Neutrophil (primary cell): ENCODE data around the gene C11orf52.

Experiments used
- H3K27ac ChIP-seq: fragments of 200-600 bp; sonication (generic); 2 replicates; pipeline ENCODE4 v1.5.1; 2016; ENCODE audit warnings: mild to moderate bottlenecking, moderate library complexity
- H3K27me3 ChIP-seq: fragments of 200-600 bp; sonication (generic); 2 replicates; pipeline ENCODE4 v1.6.0; 2016; ENCODE audit warnings: mild to moderate bottlenecking
- H3K36me3 ChIP-seq: fragments of 200-600 bp; sonication (generic); 2 replicates; pipeline ENCODE4 v1.5.1; 2017
- H3K4me1 ChIP-seq, 2 experiments: fragments of 200-600 bp in 1 of 2; sonication (generic) in 1 of 2; 1 replicate in 1 of 2; 2 replicates in 1 of 2; pipeline versions ENCODE4 v1.5.1 to v1.6.1; 2013 to 2016; ENCODE audit warnings: low read depth in 1 of 2, low read length in 1 of 2, mild to moderate bottlenecking in 1 of 2, moderate library complexity in 1 of 2; ENCODE audit not compliant: control insufficient read depth in 1 of 2, insufficient read depth in 1 of 2
- H3K4me3 ChIP-seq, 2 experiments: fragments of 200-600 bp in 1 of 2; sonication (generic) in 1 of 2; 1 replicate in 1 of 2; 2 replicates in 1 of 2; pipeline ENCODE4 v1.5.1; 2013 to 2016; ENCODE audit warnings: low read depth in 1 of 2, low read length in 1 of 2, mild to moderate bottlenecking in 1 of 2, moderate library complexity in 1 of 2
- H3K9me3 ChIP-seq: fragments of 200-600 bp; sonication (generic); 2 replicates; pipeline ENCODE4 v1.5.1; 2016
- TF ChIP-seq, protein P1 (sequence below): fragments of 200-600 bp; sonication (generic); IDR thresholded peaks from 2 replicates; pipeline ENCODE4 v1.5.1; 2016; ENCODE audit warnings: antibody characterized with exemption

C11orf52 gene, protein sequence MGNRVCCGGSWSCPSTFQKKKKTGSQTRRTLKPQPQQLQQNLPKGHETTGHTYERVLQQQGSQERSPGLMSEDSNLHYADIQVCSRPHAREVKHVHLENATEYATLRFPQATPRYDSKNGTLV

DNA sequence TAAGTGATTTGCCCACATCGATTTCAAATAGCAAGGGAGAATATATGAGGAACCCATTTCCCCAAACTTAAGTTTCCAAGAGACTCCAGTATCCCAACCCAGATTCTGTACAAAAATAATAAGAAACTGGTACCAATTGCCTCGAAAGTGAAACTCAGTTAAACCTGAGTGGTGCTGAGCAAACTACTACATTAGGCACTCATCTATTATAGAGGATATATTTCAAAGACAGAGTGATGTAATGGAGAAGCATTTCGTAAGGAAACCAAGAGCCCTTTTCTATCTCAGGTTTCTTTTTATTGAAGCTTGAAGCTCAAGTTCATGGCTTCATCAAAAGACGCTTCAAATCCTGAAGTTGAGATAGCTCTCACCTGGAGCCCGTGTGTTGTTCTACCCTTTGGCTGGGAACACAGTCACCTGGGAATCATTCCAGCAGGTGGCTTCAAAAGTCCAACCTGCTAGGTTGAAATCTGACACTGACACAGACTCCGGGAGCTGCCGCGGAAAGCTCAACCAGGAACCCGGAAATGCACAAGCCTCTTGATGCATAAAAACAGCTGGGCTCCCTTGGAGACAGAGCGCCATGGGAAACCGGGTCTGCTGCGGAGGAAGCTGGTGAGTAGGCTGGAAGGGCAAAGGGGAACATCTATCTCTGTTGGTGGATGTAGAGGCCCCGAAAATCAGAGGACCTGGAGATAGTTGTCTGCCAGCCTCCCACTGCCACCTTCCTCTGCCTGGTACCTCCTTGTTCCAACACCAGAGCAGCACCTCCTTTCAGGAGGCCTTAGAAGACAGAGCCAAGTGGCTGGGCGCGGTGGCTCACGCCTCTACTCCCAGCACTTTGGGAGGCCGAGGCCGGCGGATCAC lies at the start of gene C11orf52:
Gene C11orf52 (plus strand): TSS at position 524 of the 867 bp plus-strand sequence. CDS start 60 bp downstream, at position 584.
- Histone ChIP-seq H3K27ac (no peak within 1 kb of the TSS), H3K4me3 (no peak within 1 kb of the TSS), H3K4me1 (no peaks in the 10 kb centered on the region), H3K36me3 (no peaks in the 10 kb centered on the region), H3K9me3 (no peaks in the 10 kb centered on the region), H3K27me3 (peaks cover 29% of the 10 kb centered on the region)
- TF ChIP-seq, protein P1, sequence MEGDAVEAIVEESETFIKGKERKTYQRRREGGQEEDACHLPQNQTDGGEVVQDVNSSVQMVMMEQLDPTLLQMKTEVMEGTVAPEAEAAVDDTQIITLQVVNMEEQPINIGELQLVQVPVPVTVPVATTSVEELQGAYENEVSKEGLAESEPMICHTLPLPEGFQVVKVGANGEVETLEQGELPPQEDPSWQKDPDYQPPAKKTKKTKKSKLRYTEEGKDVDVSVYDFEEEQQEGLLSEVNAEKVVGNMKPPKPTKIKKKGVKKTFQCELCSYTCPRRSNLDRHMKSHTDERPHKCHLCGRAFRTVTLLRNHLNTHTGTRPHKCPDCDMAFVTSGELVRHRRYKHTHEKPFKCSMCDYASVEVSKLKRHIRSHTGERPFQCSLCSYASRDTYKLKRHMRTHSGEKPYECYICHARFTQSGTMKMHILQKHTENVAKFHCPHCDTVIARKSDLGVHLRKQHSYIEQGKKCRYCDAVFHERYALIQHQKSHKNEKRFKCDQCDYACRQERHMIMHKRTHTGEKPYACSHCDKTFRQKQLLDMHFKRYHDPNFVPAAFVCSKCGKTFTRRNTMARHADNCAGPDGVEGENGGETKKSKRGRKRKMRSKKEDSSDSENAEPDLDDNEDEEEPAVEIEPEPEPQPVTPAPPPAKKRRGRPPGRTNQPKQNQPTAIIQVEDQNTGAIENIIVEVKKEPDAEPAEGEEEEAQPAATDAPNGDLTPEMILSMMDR = no peak

DNA sequence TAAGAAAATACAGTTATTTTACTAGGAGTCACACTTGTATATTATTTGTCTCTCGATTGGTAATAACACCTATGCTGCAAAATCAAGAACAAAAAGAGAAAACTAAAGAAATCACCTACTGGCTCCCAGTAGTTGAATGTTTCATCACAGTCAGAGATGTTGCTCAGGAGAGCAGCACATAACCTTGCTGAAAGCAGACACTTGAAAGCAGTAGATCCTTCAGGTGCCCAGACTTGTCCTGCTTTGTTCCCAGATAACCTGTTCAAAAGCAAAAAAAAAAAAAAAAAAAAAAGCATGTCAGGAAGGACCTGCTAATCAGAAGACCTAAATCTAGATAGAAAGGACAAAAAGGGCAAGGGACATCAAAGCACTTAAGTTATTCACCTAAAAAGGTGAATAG lies 48.6 kb upstream of the C11orf52 start:
- H3K36me3 ChIP-seq = no peaks in the 10 kb centered on the region
- H3K27me3 ChIP-seq = no peaks in the 10 kb centered on the region
- TF ChIP-seq, protein P1 = no peak
- no peak overlapping the region for H3K27ac ChIP-seq
- H3K4me3 ChIP-seq = no peak overlapping the region
- peaks cover 6 to 12% of the 10 kb centered on the region in 2 experiments for H3K4me1 ChIP-seq
- no peaks in the 10 kb centered on the region for H3K9me3 ChIP-seq

DNA sequence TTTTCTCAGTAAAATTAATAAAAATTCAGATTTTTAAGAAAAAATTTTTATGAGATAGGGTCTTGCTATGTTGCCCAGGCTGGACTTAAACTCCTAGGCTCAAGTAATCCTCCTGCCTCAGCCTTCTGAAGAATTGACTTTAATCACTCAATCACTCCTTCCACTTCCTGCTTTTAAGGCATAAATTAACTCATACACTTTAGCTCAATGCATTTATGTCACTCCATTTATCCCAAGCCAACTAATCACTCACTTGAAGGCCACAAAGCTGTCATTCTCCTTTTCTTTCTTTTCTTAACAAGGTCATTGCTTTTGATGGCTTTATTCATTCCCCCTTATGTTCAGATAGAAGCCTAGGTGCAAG lies 48.2 kb upstream of the C11orf52 start:
- Histone ChIP-seq H3K27ac (peak overlapping the region; percentile 66), H3K27me3 (no peaks in the 10 kb centered on the region), H3K9me3 (no peaks in the 10 kb centered on the region), H3K36me3 (no peaks in the 10 kb centered on the region), H3K4me1 (peaks cover 6 to 12% of the 10 kb centered on the region in 2 experiments), H3K4me3 (peak overlapping the region; percentile 69 to 88)
- TF ChIP-seq, protein P1 = no peak

DNA sequence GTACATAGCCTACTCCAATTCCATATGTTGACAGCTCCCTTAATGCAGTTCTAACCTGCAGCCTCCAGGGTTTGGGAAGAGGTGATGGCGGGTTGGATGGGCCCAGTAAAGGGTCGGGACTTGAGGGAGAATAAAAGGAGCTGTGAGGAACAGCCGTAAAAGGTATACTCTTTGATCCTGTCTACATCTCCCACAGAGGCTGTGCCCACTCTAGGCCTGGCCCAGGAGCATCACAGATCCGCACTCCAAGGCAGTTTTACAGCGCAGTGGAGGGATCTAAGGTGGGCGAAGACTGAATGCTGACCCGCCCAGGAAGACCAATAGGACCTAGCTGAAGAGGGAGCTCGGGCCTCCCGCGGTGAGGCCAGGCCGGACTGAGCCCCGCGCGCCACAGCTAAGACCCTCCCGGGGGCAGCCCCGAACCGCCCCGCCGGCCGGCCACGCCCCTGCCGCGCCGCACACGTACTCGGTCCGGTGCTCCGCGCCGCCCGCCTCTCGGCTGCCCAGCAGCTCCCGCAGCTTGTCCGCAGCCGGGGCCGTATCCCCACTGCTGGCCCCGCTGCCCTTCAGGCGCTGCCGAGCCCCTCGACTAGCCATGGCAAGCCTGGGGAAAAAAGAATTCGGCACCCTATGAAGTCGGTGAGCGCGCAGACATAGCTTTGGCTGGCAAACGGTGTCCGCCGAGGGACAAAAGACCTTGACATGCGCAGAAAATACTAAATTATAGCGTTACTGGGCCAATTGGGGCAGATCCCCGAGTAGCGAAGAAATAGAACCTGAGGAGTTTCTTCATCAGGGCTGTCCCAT lies 47.6 kb upstream of the C11orf52 start, which contains the start of gene ALG9:
Gene ALG9 (minus strand): TSS at position 696 of the 807 bp plus-strand sequence. CDS start 99 bp downstream, at position 597.
- peak within 1 kb of the TSS; percentile 66 for H3K27ac ChIP-seq
- no peaks in the 10 kb centered on the region for H3K9me3 ChIP-seq
- H3K36me3 ChIP-seq = no peaks in the 10 kb centered on the region
- H3K4me3 ChIP-seq = peak within 1 kb of the TSS; percentile 69 to 88
- TF ChIP-seq, protein P1 = no peak
- peaks cover 6 to 12% of the 10 kb centered on the region in 2 experiments for H3K4me1 ChIP-seq
- H3K27me3 ChIP-seq = no peaks in the 10 kb centered on the region

DNA sequence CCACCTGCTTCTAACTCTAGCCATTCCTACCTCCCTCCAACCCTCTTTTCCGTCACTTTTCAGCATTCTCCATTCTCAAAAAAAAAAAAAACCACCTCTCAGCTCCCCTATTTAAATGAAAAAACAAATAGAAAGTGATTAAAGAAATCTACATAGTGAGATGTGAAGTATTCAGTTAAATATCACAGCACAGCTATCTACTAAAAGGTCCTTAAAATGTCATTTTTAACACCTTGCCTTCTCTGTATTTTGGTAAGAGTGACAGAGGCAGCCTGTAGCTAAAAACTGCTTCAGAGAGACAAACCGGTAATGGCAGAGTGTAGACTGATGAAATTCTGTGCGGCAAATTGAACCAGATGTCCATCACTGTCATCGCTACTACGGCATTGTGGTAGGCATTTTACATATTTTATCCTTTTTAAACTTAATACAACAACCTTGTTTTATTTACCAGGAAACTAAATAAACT lies 47.0 kb upstream of the C11orf52 start:
- TF ChIP-seq, protein P1 = no peak
- H3K4me3 ChIP-seq = peak overlapping the region; percentile 69 to 88
- H3K36me3 ChIP-seq = no peaks in the 10 kb centered on the region
- H3K27ac ChIP-seq = no peak overlapping the region
- no peaks in the 10 kb centered on the region for H3K9me3 ChIP-seq
- peaks cover 6 to 12% of the 10 kb centered on the region in 2 experiments for H3K4me1 ChIP-seq
- no peaks in the 10 kb centered on the region for H3K27me3 ChIP-seq
